Brain microvascular endothelial cell (primary cell): ENCODE results near the gene TRIM2.

Experiments used
- DNase-seq: peaks from one replicate; pipeline ENCODE4 v3.0.0-alpha.2; 2020
- H3K27ac ChIP-seq: fragments of 250-450 bp; sonication (Bioruptor Pico); 2 replicates; pipeline ENCODE4 v1.5.1; 2020; ENCODE audit warnings: mild to moderate bottlenecking, moderate library complexity
- H3K27me3 ChIP-seq: fragments of 250-450 bp; sonication (Bioruptor Pico); replicated peaks from 2 replicates; pipeline ENCODE4 v1.5.1; 2020; ENCODE audit warnings: mild to moderate bottlenecking
- H3K36me3 ChIP-seq: fragments of 250-450 bp; sonication (Bioruptor Pico); replicated peaks from 2 replicates; pipeline ENCODE4 v1.5.1; 2020; ENCODE audit warnings: mild to moderate bottlenecking
- H3K4me3 ChIP-seq: 2 replicates; pipeline ENCODE4 v1.5.1; 2011; ENCODE audit warnings: low read depth, mild to moderate bottlenecking, control low read depth, low read length, moderate library complexity
- CTCF ChIP-seq: IDR thresholded peaks from 2 replicates; pipeline ENCODE4 v1.5.1; 2011; ENCODE audit warnings: low read depth, mild to moderate bottlenecking, moderate library complexity, low read length, control low read depth, inconsistent platforms; ENCODE audit errors: missing control alignments
- in situ Hi-C: cut with HindIII; loops from 2 replicates; pipeline ENCODE4 v1.10.0; 2017; ENCODE audit warnings: low sequenced_read_pairs, low pct_ligation_motif_present

Gene TRIM2

GRCh38 chr4:153204247-153204671 is at the start of gene TRIM2:
Gene TRIM2 (plus strand): TSS chr4:153204443. CDS start chr4:153204531, 88 bp downstream.
- DNase-seq = peak; percentile 89
- H3K4me3 ChIP-seq = peak within 1 kb of the TSS; percentile 53

GRCh38 chr4:153155686-153156085 is 48.6 kb upstream of the TRIM2 start:
- H3K27ac ChIP-seq = no peak overlapping the region
- in situ Hi-C loops = no loop called here
- no peaks in the 10 kb centered on the region for H3K27me3 ChIP-seq
- H3K36me3 ChIP-seq = no peaks in the 10 kb centered on the region
- DNase-seq = no peak
- no peak overlapping the region for H3K4me3 ChIP-seq
- TF ChIP-seq CTCF = no peak

More at GRCh38 chr4:153204247-153204671, at the start of gene TRIM2:
- TF ChIP-seq CTCF = no peak
- in situ Hi-C loops = no loop called here
- Histone ChIP-seq H3K36me3 (no peaks in the 10 kb centered on the region), H3K27ac (no peak within 1 kb of the TSS), H3K27me3 (no peaks in the 10 kb centered on the region)

GRCh38 chr4:153156263-153156662 is 48.0 kb upstream of the TRIM2 start:
- no peak for DNase-seq
- in situ Hi-C loops = no loop called here
- peak; percentile 46 for TF ChIP-seq CTCF
- no peaks in the 10 kb centered on the region for H3K36me3 ChIP-seq
- H3K27ac ChIP-seq = no peak overlapping the region
- H3K4me3 ChIP-seq = no peak overlapping the region
- no peaks in the 10 kb centered on the region for H3K27me3 ChIP-seq

GRCh38 chr4:153156721-153157120 is 47.5 kb upstream of the TRIM2 start:
- TF ChIP-seq CTCF = no peak
- in situ Hi-C loops = no loop called here
- H3K27me3 ChIP-seq = no peaks in the 10 kb centered on the region

GRCh38 chr4:153159016-153159415 is 45.2 kb upstream of the TRIM2 start:
- Histone ChIP-seq H3K4me3 (no peak overlapping the region), H3K27me3 (no peaks in the 10 kb centered on the region), H3K36me3 (no peaks in the 10 kb centered on the region), H3K27ac (no peak overlapping the region)
- in situ Hi-C loops = no loop called here
- peak; percentile 12 for TF ChIP-seq CTCF
- DNase-seq = no peak

More at GRCh38 chr4:153156721-153157120, 47.5 kb upstream of the TRIM2 start:
- no peak overlapping the region for H3K27ac ChIP-seq
- no peak overlapping the region for H3K4me3 ChIP-seq
- no peaks in the 10 kb centered on the region for H3K36me3 ChIP-seq
- no peak for DNase-seq

- no peaks in the 10 kb centered on the region for H3K27me3 ChIP-seq
- H3K4me3 ChIP-seq = no peak overlapping the region
- in situ Hi-C loops = no loop called here
- DNase-seq = no peak
- no peak overlapping the region for H3K27ac ChIP-seq
- no peaks in the 10 kb centered on the region for H3K36me3 ChIP-seq
- no peak for TF ChIP-seq CTCF
These were observed 44.5 kb upstream of the TRIM2 start for GRCh38 chr4:153159728-153160221.
